CD4-positive, alpha-beta T cell treated with Interleukin-12 subunit alpha and Interleukin-12 subunit beta, for 1 hour (primary cell): ENCODE measurements around the gene LRTM2.
"Not testable (repeated sequence)": the region's sequence is repeated elsewhere in the genome, so short reads cannot be mapped to it uniquely, and the experiment has no call there.

Experiments used
- DNase-seq: peaks from one replicate; pipeline ENCODE4 v3.0.0-alpha.2; 2020

Gene LRTM2

DNA sequence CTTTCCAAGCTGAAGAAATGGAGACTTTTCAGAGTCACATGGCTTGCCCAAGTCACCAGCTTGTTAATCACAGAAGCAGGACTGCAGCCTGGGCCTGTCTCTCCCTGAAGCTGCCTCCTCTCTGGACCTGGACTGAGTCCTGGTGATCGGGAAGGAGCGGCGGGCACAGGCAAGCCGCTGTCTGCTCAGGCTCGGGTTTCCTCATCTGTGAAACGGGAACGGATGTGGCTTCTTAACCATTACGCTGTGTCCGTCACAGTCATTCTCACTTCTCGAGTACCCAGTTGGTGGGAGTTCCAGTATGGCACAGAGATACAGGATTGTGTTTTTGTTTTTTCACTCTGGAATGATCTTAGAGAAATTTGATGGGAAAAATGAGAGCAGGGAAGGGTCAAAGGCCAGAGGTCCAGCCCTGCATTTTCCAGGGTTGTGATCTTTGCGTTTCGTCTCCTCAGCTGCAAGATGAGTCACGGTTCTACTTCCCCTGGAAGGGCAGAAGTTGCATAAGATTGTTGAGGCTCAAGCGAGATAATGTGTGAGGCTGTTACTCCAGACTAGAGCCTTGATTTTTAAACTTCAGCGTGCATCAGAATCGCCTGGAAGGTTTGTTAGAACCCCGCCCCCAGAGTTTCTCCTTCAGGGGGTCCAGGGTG, 7.6 kb upstream of the LRTM2 start:
- peak; percentile 18 for DNase-seq

- no peak for DNase-seq
These were observed 6.1 kb upstream of the LRTM2 start for GRCh38 chr12:1814266-1814665.

GRCh38 chr12:1815108-1815507, 5.3 kb upstream of the LRTM2 start:
- no peak for DNase-seq

DNA sequence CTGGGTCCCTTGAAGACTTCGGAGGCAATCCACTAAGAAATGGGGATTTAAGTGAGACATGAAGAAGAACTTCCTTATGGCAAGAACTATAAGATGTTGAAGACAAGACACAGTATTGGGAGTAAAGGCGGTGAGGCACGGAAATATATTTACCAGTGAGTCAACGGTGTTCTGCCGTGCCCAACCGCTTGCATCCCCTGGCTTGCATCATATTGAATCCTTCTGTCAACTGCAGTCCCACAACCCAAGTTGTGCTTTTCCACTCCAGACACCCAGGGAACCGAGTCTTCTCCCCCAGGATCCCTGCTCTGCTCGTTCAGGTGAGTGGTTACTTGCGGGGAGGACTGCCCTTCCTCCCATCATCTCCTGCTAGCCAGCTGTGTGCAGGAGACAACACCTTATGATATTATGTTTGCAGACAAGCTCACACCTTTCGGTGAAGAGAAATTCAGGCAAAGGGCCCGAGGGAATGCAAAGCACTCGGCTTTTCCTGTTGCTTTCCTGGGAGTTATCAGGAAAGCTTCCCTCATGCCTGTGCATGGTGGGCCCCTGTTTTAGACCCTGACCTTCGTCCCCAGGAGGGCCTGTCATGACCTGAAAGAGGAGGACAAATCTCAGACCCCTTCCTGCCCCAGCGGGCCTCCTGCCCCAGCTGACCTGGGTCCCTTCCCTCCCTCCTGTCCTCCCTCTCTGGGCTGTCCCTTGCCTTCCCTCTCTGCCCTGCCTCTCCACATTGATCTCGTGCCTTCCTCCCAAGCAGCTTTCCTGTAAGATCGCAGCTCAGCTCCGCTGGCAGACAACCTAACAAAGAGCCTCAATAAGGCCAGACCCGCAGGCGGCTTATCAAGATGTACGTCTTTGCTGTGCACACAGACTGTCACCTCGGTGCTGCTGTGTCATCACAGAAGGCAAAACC, 4.3 kb upstream of the LRTM2 start:
- no peak for DNase-seq

- DNase-seq = no peak
These were observed 3.5 kb upstream of the LRTM2 start for GRCh38 chr12:1816730-1817348.

- DNase-seq = not testable (repeated sequence)
These were observed 2.4 kb upstream of the LRTM2 start for GRCh38 chr12:1817928-1818327.

DNA sequence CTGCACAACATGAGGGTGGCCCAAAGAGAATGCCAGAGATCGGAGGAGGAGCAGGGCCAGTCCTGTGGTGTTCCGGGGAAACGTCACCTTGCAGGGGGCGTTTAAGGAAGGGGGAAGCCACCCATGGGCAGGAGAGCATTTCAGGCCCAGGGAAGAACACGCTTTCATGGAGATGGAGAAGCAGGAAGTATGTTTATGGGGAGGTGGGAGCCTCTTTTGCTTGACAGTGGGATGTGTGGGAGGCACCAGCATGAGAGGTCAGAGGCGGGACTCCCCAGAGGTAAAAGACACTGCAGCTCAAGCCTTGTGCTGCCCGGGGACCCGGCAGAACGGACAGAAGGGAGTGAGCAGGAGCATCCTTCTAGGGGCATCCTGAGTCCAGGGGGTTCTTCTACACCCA, 1.3 kb upstream of the LRTM2 start:
- DNase-seq = no peak

DNA sequence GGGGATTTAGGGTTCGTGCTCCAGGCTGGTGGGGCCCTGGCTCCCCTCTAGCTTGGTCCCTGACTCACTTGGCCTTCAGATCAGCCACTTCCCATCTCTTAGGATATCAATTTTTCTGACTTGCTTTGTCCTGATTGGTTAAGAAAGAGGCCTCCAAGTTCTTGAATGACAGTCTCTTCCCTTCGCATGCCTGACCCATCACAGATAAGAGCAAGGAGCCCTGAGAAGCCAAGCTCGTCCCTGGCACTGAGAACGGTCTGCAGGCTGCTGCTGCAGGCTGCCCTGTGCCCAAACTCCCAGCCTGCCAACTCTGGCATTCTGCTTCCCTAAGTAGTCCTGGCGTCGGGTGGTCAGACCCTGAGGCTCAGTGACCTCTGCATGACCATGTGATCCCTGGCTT, 794 bp upstream of the LRTM2 start:
- no peak for DNase-seq

- DNase-seq = no peak
These were observed 529 bp downstream of the LRTM2 start for GRCh38 chr12:1820896-1821291.

DNA sequence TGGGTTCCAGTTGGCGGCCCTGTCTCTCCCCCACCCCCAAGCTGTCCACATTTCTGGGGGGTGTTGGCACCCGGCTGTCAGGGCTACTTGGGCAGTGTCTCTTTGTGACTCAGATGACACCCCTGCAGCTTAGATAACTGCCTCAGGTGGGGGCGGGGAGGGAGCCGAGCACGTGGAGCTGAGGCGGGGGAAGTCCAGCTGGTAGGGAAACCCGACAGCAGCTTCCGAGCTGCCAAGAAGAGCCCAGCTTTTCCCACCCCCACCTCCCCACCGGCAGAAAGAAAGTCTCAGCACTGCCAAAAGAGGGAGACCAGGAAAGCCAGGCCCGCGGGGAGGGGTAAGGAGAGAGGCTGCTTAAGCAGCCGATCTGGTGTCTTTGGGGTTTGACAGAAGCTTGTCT, 1.4 kb downstream of the LRTM2 start:
- DNase-seq = no peak

DNA sequence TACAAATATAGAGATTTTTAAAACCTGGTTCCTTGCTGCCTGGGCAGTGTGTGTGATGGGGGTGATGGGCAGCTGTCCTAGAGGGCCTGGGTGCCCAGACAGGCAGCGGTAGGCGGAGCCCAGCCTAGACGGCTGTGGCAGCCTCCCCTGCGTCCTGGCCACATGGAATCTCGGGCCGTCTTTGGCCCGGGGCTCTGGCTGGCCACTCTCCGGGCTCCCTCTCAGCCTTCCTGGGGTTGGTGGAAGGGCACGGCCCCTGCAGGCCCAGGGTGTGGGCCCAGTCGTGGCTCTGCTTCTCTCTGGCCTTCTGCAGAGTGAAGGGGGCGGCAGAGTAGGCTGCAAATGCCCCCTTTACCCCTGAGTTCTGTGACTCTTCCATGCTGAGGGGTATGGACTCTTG, 2.3 kb downstream of the LRTM2 start:
- DNase-seq = no peak

- no peak for DNase-seq
These were observed 2.9 kb downstream of the LRTM2 start for GRCh38 chr12:1823237-1823636.

DNA sequence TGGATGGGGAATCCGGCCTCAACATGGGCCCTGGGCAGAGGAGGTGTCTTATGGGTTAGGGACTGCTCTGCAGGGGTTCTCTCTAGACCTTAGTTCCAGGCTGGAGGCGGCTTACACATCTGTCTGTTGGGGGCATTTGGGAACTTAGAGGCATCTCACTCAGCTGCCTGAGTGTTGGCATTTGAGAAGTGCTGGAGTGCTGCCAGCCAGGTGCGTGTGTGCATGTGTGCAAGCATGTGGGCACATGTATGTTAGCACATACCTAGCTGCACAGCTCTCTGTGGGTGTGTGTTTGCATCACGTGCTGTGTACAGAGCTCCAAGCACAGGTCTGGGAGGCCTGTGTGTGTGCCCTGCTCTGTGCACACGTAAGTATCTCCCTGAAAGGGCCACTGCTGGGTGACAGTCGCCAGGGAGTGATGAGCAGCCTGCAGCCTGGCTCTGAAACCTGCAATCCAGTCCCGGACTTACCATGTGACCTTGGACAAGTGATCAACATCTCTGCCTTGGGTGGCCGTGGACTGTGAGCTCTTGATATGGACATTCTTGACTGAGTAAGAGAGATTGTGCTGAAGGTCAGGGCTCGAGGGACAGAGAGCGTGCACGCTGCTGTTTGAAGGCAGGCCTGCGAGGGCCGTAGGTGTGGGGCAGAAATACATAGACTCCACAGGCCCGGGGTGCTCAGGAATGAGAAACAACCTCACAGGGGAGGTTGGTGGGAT, 5.2 kb downstream of the LRTM2 start:
- DNase-seq = no peak

DNA sequence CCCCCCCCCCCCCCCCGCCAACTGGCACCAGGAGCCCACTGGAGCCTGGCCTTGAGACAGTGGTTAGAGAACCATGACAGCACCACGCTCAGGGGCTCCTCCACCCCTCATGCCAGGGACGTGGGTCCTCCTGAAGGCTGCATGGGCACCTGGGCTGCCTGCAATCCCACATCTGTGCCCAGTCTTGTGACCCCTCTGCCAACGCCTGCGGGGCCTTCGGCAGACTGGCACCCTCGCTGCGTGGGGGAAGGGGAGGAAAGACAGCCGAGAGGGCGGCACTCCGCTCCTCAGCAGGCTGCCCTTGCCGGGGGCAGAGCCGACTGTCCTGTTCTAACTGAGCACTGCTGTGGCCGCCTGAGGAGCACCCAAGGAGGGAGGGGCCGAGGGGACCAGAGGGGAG, 6.0 kb downstream of the LRTM2 start:
- no peak for DNase-seq

GRCh38 chr12:1826867-1827705, 6.7 kb downstream of the LRTM2 start:
- DNase-seq = no peak

GRCh38 chr12:1827826-1828805, 7.8 kb downstream of the LRTM2 start:
- DNase-seq = no peak

- no peak for DNase-seq
These were observed 8.5 kb downstream of the LRTM2 start for GRCh38 chr12:1828856-1829255.

DNA sequence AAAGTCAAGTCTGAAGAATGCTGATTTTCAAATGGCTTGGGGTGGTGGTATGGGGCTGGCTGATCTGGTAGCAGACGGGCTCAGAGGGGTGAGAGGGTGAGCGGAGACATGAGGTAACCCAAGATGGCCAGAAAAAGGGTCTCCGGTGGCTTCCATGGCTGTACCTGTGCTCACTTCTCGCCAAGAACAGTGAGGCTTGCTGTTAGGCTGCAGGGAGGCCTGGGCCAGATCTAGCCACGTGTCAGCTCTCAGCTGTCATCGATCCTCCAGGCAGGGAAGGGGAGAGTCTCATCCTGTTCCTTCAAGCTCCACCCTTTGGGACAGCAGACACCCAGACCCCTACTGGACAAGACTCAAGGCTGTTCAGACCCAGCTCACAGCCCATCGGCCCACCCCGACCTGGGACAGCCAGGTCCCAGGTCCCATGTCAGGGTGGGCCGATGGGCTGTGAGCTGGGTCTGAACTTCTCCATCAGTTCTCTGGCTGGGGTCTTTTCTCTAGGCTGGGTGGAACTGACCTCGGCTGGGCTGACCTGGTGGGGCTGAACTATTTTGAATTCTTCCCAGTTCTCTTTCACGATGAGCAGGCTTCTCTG, 9.0 kb downstream of the LRTM2 start:
- no peak for DNase-seq

DNA sequence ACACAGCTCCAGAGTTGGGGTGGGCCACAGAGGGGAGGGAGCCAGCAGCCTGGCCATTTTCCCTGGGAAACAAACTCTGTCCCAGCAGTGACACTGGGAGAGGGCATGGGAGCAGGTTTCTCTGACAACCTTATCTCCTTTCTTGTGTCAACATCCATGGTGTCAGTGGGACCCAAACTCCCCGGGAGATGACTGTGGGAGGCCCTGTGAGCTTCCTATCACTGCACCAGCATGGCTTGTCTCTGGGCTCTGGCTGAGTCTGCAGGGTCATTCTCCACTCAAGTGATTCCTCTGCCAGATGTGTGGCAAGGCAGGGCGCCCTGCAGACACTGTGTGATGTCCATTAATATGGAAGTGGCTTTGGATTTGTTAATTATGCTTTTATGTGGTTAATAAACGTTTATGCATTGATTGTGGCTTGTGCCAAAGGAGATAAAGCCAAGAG, 10.1 kb downstream of the LRTM2 start:
- DNase-seq = no peak
